Skeletal muscle tissue (tissue), 5 donors: ENCODE data around the gene CNOT6L. TPM values are rescaled to one million over a fixed set of nuclear protein-coding genes. Genes with fewer than 3 reads are reported as not detected.

Experiments used
- H3K27ac ChIP-seq: one replicate; pipeline ENCODE4 v1.7.0; 2013; ENCODE audit warnings: mild to moderate bottlenecking, low read depth, low read length, inconsistent platforms
- H3K27me3 ChIP-seq, 3 donors: one replicate each; pipeline ENCODE4 v1.7.0; 2013; ENCODE audit warnings: low read length in 3 of 3; ENCODE audit not compliant: control insufficient read depth in 3 of 3, insufficient read depth in 3 of 3
- H3K36me3 ChIP-seq, 3 donors: one replicate each; pipeline ENCODE4 v1.7.0; 2013; ENCODE audit warnings: low read length in 3 of 3; ENCODE audit not compliant: control insufficient read depth in 3 of 3, insufficient read depth in 3 of 3
- H3K4me1 ChIP-seq, 3 donors: one replicate each; pipeline ENCODE4 v1.7.0; 2013; ENCODE audit warnings: low read length in 3 of 3, mild to moderate bottlenecking in 3 of 3; ENCODE audit not compliant: control insufficient read depth in 3 of 3, insufficient read depth in 3 of 3
- H3K4me3 ChIP-seq, 3 donors: one replicate each; pipeline ENCODE4 v1.7.0; 2013; ENCODE audit warnings: low read length in 3 of 3
- H3K9ac ChIP-seq, 3 donors: one replicate each; pipeline ENCODE4 v1.7.0; 2013; ENCODE audit warnings: low read length in 3 of 3, mild to moderate bottlenecking in 3 of 3, moderate library complexity in 2 of 3, low read depth in 1 of 3
- H3K9me3 ChIP-seq, 3 donors: one replicate each; pipeline ENCODE4 v1.7.0; 2013; ENCODE audit warnings: low read length in 3 of 3; ENCODE audit not compliant: control insufficient read depth in 3 of 3
- small RNA-seq: library from RNA; depleted of rRNA; stranded (forward); fragments of <200 nt; gene quantifications from one replicate; pipeline ENCODE3, GENCODE V24; 2014
- total RNA-seq: library from RNA; depleted of rRNA; stranded (reverse); fragments of >200 nt; gene quantifications from one replicate; pipeline ENCODE4 v1.2.3, GENCODE V29; 2014
- donor health status: Osteomylitis.

CNOT6L gene
- total RNA-seq, 1 donor from 2014 or later, result 31.3 TPM

GRCh38 chr4:77669946-77670590 lies 149.1 kb downstream of the CNOT6L start:
- H3K4me3 ChIP-seq, result no peak overlapping the region
- H3K9me3 ChIP-seq, result no peaks in the 10 kb centered on the region
- no peaks in the 10 kb centered on the region for H3K27me3 ChIP-seq
- H3K27ac ChIP-seq, result no peak overlapping the region
- H3K36me3 ChIP-seq, result no peaks in the 10 kb centered on the region
- H3K9ac ChIP-seq, result no peak overlapping the region
- no peaks in the 10 kb centered on the region for H3K4me1 ChIP-seq

DNA sequence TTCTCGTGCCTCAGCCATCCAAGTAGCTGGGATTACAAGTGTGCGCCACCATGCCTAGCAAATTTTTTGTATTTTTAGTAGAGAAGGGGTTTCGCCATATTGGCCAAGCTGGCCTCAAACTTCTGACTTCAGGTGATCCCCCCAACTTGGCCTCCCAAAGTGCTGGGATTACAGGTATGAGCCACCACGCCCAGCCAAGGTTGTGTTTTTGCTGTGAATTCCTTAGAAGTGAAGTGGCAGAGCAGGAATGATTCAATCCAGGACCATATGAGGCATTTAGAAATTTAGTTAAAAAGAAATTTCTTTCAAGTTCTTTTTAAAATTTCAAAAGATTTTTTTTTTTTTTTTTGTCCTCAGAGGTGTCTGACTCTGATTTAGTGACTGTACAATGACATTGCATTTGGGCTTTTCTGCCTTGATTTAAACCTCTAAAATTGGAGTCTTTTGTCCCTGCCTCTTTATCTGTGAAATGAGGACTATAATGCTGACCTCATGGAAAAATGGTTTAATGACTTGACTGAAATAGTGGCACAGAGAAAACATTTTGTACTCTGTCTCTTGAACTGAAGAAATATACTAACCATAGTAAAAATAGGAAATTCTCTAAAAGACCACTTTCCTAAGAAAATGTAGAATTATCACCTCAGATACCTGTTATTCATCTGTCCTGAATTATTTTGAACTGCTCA lies 153.6 kb downstream of the CNOT6L start:
- Histone ChIP-seq H3K4me1 (no peaks in the 10 kb centered on the region), H3K27me3 (no peaks in the 10 kb centered on the region)

More for the DNA sequence above, 153.6 kb downstream of the CNOT6L start:
- Histone ChIP-seq H3K9me3 (no peaks in the 10 kb centered on the region), H3K27ac (no peak overlapping the region), H3K4me3 (no peak overlapping the region), H3K36me3 (no peaks in the 10 kb centered on the region), H3K9ac (no peak overlapping the region)

Small RNA genes within 50 kb of the gene (small RNA-seq; reads per million reads assigned to genes)
- gene AC112225.1 (not detected), gene RF00612 (0.23 reads per million, percentile 10 among the genes with 10 or more reads in this experiment)

Other genes starting within 250 kb of the CNOT6L start
- gene CXCL13, start 213.5 kb downstream of the CNOT6L start, total RNA-seq, result 1.0 TPM
- 38.6 TPM for gene MRPL1, start 43.5 kb upstream of the CNOT6L start, total RNA-seq
- gene FRAS1, start 238.0 kb upstream of the CNOT6L start, total RNA-seq, result 15.1 TPM